Hepatocyte (in vitro differentiated cells): ENCODE results near the gene SNAI3. TPM values are rescaled to one million over a fixed set of nuclear protein-coding genes. Genes with fewer than 3 reads are reported as not detected.

Source experiments
- DNase-seq: peaks from one replicate; pipeline ENCODE4 v3.0.0-alpha.2; 2016; ENCODE audit warnings: low spot score
- H2AFZ ChIP-seq: fragments of 200-600 bp; sonication (generic); 2 replicates; pipeline ENCODE4 v1.6.0; 2016; ENCODE audit warnings: antibody characterized with exemption, mild to moderate bottlenecking
- H3K27ac ChIP-seq: fragments of 200-600 bp; sonication (generic); 2 replicates; pipeline ENCODE4 v1.5.1; 2016; ENCODE audit warnings: mild to moderate bottlenecking
- H3K27me3 ChIP-seq: fragments of 200-600 bp; sonication (generic); 2 replicates; pipeline ENCODE4 v1.6.1; 2016
- H3K36me3 ChIP-seq: fragments of 200-600 bp; sonication (generic); replicated peaks from 2 replicates; pipeline ENCODE4 v1.5.1; 2016; ENCODE audit warnings: low read depth; ENCODE audit not compliant: insufficient read depth
- H3K4me1 ChIP-seq: fragments of 200-600 bp; sonication (generic); 2 replicates; pipeline ENCODE4 v1.5.1; 2016; ENCODE audit warnings: mild to moderate bottlenecking, moderate library complexity; ENCODE audit not compliant: insufficient read depth
- H3K4me2 ChIP-seq: fragments of 200-600 bp; sonication (generic); 2 replicates; pipeline ENCODE4 v1.6.0; 2016
- H3K4me3 ChIP-seq: fragments of 200-600 bp; sonication (generic); 2 replicates; pipeline ENCODE4 v1.5.1; 2016; ENCODE audit warnings: mild to moderate bottlenecking
- H3K79me2 ChIP-seq: fragments of 200-600 bp; sonication (generic); 2 replicates; pipeline ENCODE4 v1.6.0; 2017; ENCODE audit warnings: mild to moderate bottlenecking
- H3K9me2 ChIP-seq: fragments of 200-600 bp; sonication (generic); replicated peaks from 2 replicates; pipeline ENCODE4 v1.6.0; 2017; ENCODE audit warnings: mild to moderate bottlenecking; ENCODE audit not compliant: insufficient read depth
- H3K9me3 ChIP-seq: fragments of 200-600 bp; sonication (generic); 2 replicates; pipeline ENCODE4 v1.5.1; 2016; ENCODE audit warnings: low read depth, mild to moderate bottlenecking
- H4K20me1 ChIP-seq: fragments of 200-600 bp; sonication (generic); 2 replicates; pipeline ENCODE4 v1.6.0; 2016; ENCODE audit warnings: mild to moderate bottlenecking; ENCODE audit not compliant: insufficient read depth, poor library complexity, severe bottlenecking
- EZH2 ChIP-seq: fragments of 200-600 bp; sonication (generic); IDR thresholded peaks from 2 replicates; pipeline ENCODE4 v1.6.1; 2016; ENCODE audit warnings: antibody characterized with exemption, mild to moderate bottlenecking, borderline replicate concordance
- EZH2phosphoT487 ChIP-seq: fragments of 200-600 bp; sonication (generic); IDR thresholded peaks from one replicate; pipeline ENCODE4 v1.6.1; 2018; ENCODE audit warnings: antibody characterized with exemption, mild to moderate bottlenecking, low read depth, moderate library complexity; ENCODE audit not compliant: unreplicated experiment, severe bottlenecking
- WGBS: methylation state at CpG from one replicate; pipeline ENCODE4 v1.1.6; 2016; ENCODE audit warnings: low lambda C conversion rate; ENCODE audit errors: missing lambda C conversion rate; 5-methylcytosine and 5-hydroxymethylcytosine counted together
- polyA plus RNA-seq: library from polyadenylated mRNA; unstranded; fragments of >200 nt; fragmentation: Nextera tagmentation; extraction: Ambion mirVana; gene quantifications from 2 replicates; pipeline ENCODE4 v1.2.1, GENCODE V29; 2016
- total RNA-seq: library from RNA; depleted of rRNA; stranded (reverse); fragments of >200 nt; gene quantifications from 2 replicates; pipeline ENCODE4 v1.2.3, GENCODE V29; 2014
- TF ChIP-seq, protein P1 (sequence below): fragments of 200-600 bp; sonication (generic); IDR thresholded peaks from 2 replicates; pipeline ENCODE4 v1.5.1; 2016; ENCODE audit warnings: antibody characterized with exemption, mild to moderate bottlenecking; ENCODE audit not compliant: poor library complexity

The SNAI3 gene
- total and polyA plus RNA-seq, 2 experiments from 2014 or later, result 1.7 to 5.0 TPM

DNA sequence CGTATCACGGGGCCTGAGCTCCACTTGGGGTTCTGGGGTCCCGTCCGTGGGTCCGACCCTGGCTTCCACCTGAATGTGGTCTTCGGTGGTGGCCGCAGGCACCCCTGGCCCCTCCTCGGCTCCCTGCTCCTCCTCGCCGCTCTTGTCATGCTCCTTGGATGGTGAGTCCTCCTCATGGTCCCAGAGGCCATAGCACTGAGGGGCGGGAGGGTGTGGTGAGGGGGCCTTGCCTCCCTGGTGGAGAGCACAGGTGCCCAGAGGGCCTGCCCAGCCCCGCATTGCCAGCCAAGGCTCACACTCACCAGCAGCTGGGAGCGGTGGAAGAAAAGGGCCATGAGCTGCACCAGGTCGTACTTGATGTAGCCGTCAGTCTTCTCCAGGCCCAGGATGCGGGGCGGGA is 34.9 kb upstream of the SNAI3 start:
- Histone ChIP-seq H4K20me1 (no peaks in the 10 kb centered on the region), H3K9me2 (no peaks in the 10 kb centered on the region), H3K4me1 (no peaks in the 10 kb centered on the region), H3K79me2 (no peaks in the 10 kb centered on the region), H3K36me3 (no peaks in the 10 kb centered on the region), H3K4me3 (no peak overlapping the region), H3K27ac (no peak overlapping the region), H3K27me3 (no peaks in the 10 kb centered on the region), H2AFZ (no peak overlapping the region), H3K4me2 (no peak overlapping the region), H3K9me3 (no peaks in the 10 kb centered on the region)
- WGBS, result 97% methylated on average over 17 of the region's 17 CpGs
- no peak for TF ChIP-seq EZH2
- no peak for TF ChIP-seq EZH2phosphoT487
- TF ChIP-seq, protein P1, sequence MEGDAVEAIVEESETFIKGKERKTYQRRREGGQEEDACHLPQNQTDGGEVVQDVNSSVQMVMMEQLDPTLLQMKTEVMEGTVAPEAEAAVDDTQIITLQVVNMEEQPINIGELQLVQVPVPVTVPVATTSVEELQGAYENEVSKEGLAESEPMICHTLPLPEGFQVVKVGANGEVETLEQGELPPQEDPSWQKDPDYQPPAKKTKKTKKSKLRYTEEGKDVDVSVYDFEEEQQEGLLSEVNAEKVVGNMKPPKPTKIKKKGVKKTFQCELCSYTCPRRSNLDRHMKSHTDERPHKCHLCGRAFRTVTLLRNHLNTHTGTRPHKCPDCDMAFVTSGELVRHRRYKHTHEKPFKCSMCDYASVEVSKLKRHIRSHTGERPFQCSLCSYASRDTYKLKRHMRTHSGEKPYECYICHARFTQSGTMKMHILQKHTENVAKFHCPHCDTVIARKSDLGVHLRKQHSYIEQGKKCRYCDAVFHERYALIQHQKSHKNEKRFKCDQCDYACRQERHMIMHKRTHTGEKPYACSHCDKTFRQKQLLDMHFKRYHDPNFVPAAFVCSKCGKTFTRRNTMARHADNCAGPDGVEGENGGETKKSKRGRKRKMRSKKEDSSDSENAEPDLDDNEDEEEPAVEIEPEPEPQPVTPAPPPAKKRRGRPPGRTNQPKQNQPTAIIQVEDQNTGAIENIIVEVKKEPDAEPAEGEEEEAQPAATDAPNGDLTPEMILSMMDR, result no peak
- no peak for DNase-seq

DNA sequence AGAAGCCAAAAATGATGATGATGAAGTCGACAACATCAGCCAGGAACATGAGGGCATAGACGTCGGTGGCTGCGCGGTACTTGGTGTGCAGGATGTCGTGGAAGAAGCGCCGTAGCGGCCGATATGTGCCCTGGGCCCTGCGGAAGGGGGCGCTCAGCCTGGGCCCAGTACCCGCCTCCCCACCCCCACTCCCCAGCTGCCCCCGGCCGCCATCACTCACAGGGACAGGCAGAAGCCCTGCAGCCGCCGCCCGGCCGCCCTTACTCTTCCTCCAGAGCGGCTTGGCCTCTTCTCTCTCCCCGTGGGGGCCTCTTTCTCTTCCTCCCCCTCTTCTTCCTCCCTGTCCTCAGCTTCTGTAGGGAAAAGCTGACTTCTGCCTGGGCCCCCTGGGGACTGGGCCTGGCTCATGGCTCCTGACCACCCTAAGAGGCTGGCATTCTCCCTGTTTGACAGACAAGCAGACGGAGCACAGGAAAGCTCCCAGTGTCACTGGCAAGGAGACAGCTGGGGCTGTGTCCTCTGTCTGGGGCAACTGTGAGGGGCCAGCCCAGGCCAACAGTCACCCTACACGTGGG is 34.2 kb upstream of the SNAI3 start:
- no peak overlapping the region for H3K4me3 ChIP-seq
- H3K79me2 ChIP-seq, result no peaks in the 10 kb centered on the region
- H3K36me3 ChIP-seq, result no peaks in the 10 kb centered on the region
- H2AFZ ChIP-seq, result no peak overlapping the region
- H3K9me3 ChIP-seq, result no peaks in the 10 kb centered on the region
- WGBS, result 97% methylated on average over 8 of the region's 23 CpGs
- no peaks in the 10 kb centered on the region for H3K4me1 ChIP-seq
- no peak overlapping the region for H3K27ac ChIP-seq
- no peaks in the 10 kb centered on the region for H4K20me1 ChIP-seq
- no peaks in the 10 kb centered on the region for H3K27me3 ChIP-seq
- H3K9me2 ChIP-seq, result no peaks in the 10 kb centered on the region
- no peak overlapping the region for H3K4me2 ChIP-seq
- no peak for DNase-seq
- TF ChIP-seq EZH2 (no peak), EZH2phosphoT487 (no peak)
- TF ChIP-seq, protein P1, result no peak

DNA sequence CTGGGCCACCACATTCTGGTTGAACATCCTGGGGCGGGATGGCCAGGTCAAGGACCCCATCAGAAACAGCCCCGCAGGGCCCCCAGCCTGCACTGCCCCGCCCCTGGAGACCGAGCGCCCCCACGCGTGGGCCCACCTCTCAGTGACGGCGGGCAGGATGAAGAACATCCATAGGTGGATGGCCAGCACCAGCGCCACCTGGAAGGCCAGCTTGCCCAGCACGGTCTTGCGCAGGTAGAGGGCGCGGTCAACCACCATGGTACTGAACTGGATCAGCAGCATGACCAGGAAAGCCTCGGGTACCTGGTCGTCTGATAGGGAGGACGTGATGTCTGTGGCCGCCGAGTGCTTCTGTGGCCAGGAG is 33.6 kb upstream of the SNAI3 start:
- Histone ChIP-seq H3K27me3 (no peaks in the 10 kb centered on the region), H3K27ac (no peak overlapping the region), H4K20me1 (no peaks in the 10 kb centered on the region)

More for the DNA sequence above, 33.6 kb upstream of the SNAI3 start:
- H3K9me3 ChIP-seq, result no peaks in the 10 kb centered on the region
- H3K79me2 ChIP-seq, result no peaks in the 10 kb centered on the region
- H2AFZ ChIP-seq, result no peak overlapping the region
- 93% methylated on average over 11 of the region's 19 CpGs for WGBS
- H3K36me3 ChIP-seq, result no peaks in the 10 kb centered on the region
- no peak overlapping the region for H3K4me3 ChIP-seq
- no peak overlapping the region for H3K4me2 ChIP-seq
- TF ChIP-seq EZH2phosphoT487 (no peak), EZH2 (no peak)
- TF ChIP-seq, protein P1, result no peak
- no peak for DNase-seq
- H3K4me1 ChIP-seq, result no peaks in the 10 kb centered on the region
- no peaks in the 10 kb centered on the region for H3K9me2 ChIP-seq
